B cell (primary cell): ENCODE data around the gene C14orf39. TPM values are rescaled to one million over a fixed set of nuclear protein-coding genes. Genes with fewer than 3 reads are reported as not detected.
A peak's percentile ranks its signal among the peaks of the same experiment; 100 is the strongest.

Experiments used
- ATAC-seq: fragments of 200-7000 bp; cut with Tn5 transposase; one replicate; pipeline ENCODE4 v1.10.0; 2021; ENCODE audit warnings: low read depth, mild to moderate bottlenecking, moderate number of reproducible peaks, moderate library complexity
- CTCF ChIA-PET: fragments of 350-600 bp; sonication (Branson Sonifier 250); formaldehyde crosslinking; loops from one replicate; lab custom pipeline; 2021; ENCODE audit warnings: antibody characterized with exemption, inconsistent platforms; lab: Charles Lee
- POLR2A ChIA-PET: fragments of 350-600 bp; sonication (Branson Sonifier 250); formaldehyde crosslinking; loops from one replicate; lab custom pipeline; 2021; ENCODE audit warnings: antibody characterized with exemption; lab: Charles Lee
- DNase-seq: peaks from one replicate; pipeline ENCODE4 v3.0.0; 2013
- H2AFZ ChIP-seq: 2 replicates; pipeline ENCODE4 v1.6.1; 2012; ENCODE audit warnings: mild to moderate bottlenecking, low read depth, low read length; ENCODE audit not compliant: insufficient read depth, poor library complexity, severe bottlenecking
- H3K27ac ChIP-seq, 2 donors: 1 replicate in 1 of 2; 2 replicates in 1 of 2; pipeline ENCODE4 v1.5.1; 2012 to 2013; ENCODE audit warnings: low read length in 2 of 2, mild to moderate bottlenecking in 2 of 2, moderate library complexity in 1 of 2
- H3K27me3 ChIP-seq, 4 experiments: fragments of 200-600 bp in 1 of 4; sonication (generic) in 1 of 4; replicated peaks in 1 of 4; 1 replicate in 2 of 4; 2 replicates in 2 of 4; pipeline versions ENCODE4 v1.6.1 to v1.7.0; 2013 to 2016; ENCODE audit warnings: low read length in 3 of 4, mild to moderate bottlenecking in 2 of 4, mixed read lengths in 1 of 4, moderate library complexity in 1 of 4; ENCODE audit not compliant: insufficient read depth in 4 of 4, control insufficient read depth in 3 of 4; ENCODE audit errors: control extremely low read depth in 1 of 4
- H3K36me3 ChIP-seq, 2 experiments: replicated peaks in 1 of 2; 1 replicate in 1 of 2; 2 replicates in 1 of 2; pipeline versions ENCODE4 v1.6.1 to v1.7.1; 2013; ENCODE audit warnings: low read length in 1 of 2; ENCODE audit not compliant: insufficient read depth in 2 of 2, control insufficient read depth in 1 of 2; ENCODE audit errors: control extremely low read depth in 1 of 2, extremely low read depth in 1 of 2
- H3K4me1 ChIP-seq, 2 donors: fragments of 200-600 bp in 1 of 2; sonication (generic) in 1 of 2; 1 replicate in 1 of 2; 2 replicates in 1 of 2; pipeline versions ENCODE4 v1.5.1 to v1.6.1; 2013 to 2017; ENCODE audit warnings: low read length in 2 of 2; ENCODE audit not compliant: control insufficient read depth in 2 of 2, insufficient read depth in 2 of 2
- H3K4me2 ChIP-seq: replicated peaks from 2 replicates; pipeline ENCODE3; 2012; ENCODE audit warnings: mild to moderate bottlenecking, low read depth, low read length; ENCODE audit not compliant: poor library complexity, severe bottlenecking
- H3K4me3 ChIP-seq, 5 experiments: fragments of 200-600 bp in 1 of 5; sonication (generic) in 1 of 5; 1 replicate in 3 of 5; 2 replicates in 2 of 5; pipeline versions ENCODE4 v1.5.1 to v1.7.0; 2011 to 2016; ENCODE audit warnings: low read length in 4 of 5, mild to moderate bottlenecking in 4 of 5, low read depth in 2 of 5, control low read depth in 1 of 5, moderate library complexity in 1 of 5; ENCODE audit not compliant: insufficient read depth in 1 of 5; ENCODE audit errors: control extremely low read depth in 1 of 5, extremely low read depth in 1 of 5
- H3K79me2 ChIP-seq: fragments of 200-600 bp; sonication (generic); one replicate; pipeline ENCODE4 v1.6.0; 2016; ENCODE audit warnings: low read length; ENCODE audit not compliant: control insufficient read depth, insufficient read depth
- H3K9ac ChIP-seq: fragments of 200-600 bp; sonication (generic); 2 replicates; pipeline ENCODE4 v1.6.1; 2017; ENCODE audit warnings: mild to moderate bottlenecking, low read length, moderate library complexity
- H3K9me3 ChIP-seq, 3 donors: one replicate each; pipeline versions ENCODE4 v1.6.1 to v1.7.1; 2013; ENCODE audit warnings: low read length in 2 of 3; ENCODE audit not compliant: control insufficient read depth in 2 of 3, insufficient read depth in 1 of 3; ENCODE audit errors: control extremely low read depth in 1 of 3
- H4K20me1 ChIP-seq: 2 replicates; pipeline ENCODE4 v1.6.0; 2012; ENCODE audit warnings: mild to moderate bottlenecking, low read length; ENCODE audit not compliant: insufficient read depth, control insufficient read depth, poor library complexity, severe bottlenecking
- H3K27ac Mint-ChIP-seq: one replicate; pipeline ENCODE4 v1.8.0; 2021; ENCODE audit warnings: mixed read lengths
- H3K27me3 Mint-ChIP-seq: one replicate; pipeline ENCODE4 v1.8.0; 2021; ENCODE audit warnings: mixed read lengths
- H3K4me1 Mint-ChIP-seq: one replicate; pipeline ENCODE4 v1.8.0; 2021; ENCODE audit warnings: mixed read lengths
- H3K4me3 Mint-ChIP-seq: one replicate; pipeline ENCODE4 v1.8.0; 2021; ENCODE audit warnings: mixed read lengths
- H3K9me3 Mint-ChIP-seq: one replicate; pipeline ENCODE4 v1.8.0; 2022; ENCODE audit warnings: mixed read lengths; ENCODE audit not compliant: insufficient read depth
- EZH2 ChIP-seq: IDR thresholded peaks from 2 replicates; pipeline ENCODE4 v1.6.1; 2012; ENCODE audit warnings: borderline replicate concordance, low read depth, mild to moderate bottlenecking, moderate library complexity, low read length; ENCODE audit not compliant: insufficient read depth, poor library complexity, severe bottlenecking
- WGBS: methylation state at CpG from one replicate; pipeline ENCODE4 v1.1.5; 2013; ENCODE audit warnings: missing lambda C conversion rate; ENCODE audit not compliant: insufficient coverage; 5-methylcytosine and 5-hydroxymethylcytosine counted together
- intact Hi-C: fragments of 100-400 bp; cut with micrococcal nuclease; formaldehyde crosslinking; loops from one replicate; pipeline ENCODE4 v1.10.0; 2022
- polyA plus RNA-seq: library from polyadenylated mRNA; depleted of rRNA; stranded (reverse); fragments of >200 nt; gene quantifications from 2 replicates; pipeline ENCODE4 v1.2.3, GENCODE V29; 2012
- total RNA-seq, 2 donors: library from RNA; stranded (reverse); fragments of 120-200 nt in 1 of 2; gene quantifications; 1 replicate in 1 of 2; 2 replicates in 1 of 2; pipeline versions ENCODE4 v1.2.3 to v1.2.4, GENCODE V29; 2013 to 2022
- TF ChIP-seq, protein P1 (sequence below): fragments of 200-600 bp; IDR thresholded peaks from one replicate; pipeline ENCODE4 v1.8.0; 2022; ENCODE audit warnings: antibody characterized with exemption, mild to moderate bottlenecking

C14orf39 gene
- total and polyA plus RNA-seq, 2 donors (not counting 1 experiment from before 2014, with no cell fraction given), result not detected

GRCh38 chr14:60514741-60515491 lies 29.1 kb upstream of the C14orf39 start:
- DNase-seq, result peak; percentile 30
- TF ChIP-seq, protein P1, sequence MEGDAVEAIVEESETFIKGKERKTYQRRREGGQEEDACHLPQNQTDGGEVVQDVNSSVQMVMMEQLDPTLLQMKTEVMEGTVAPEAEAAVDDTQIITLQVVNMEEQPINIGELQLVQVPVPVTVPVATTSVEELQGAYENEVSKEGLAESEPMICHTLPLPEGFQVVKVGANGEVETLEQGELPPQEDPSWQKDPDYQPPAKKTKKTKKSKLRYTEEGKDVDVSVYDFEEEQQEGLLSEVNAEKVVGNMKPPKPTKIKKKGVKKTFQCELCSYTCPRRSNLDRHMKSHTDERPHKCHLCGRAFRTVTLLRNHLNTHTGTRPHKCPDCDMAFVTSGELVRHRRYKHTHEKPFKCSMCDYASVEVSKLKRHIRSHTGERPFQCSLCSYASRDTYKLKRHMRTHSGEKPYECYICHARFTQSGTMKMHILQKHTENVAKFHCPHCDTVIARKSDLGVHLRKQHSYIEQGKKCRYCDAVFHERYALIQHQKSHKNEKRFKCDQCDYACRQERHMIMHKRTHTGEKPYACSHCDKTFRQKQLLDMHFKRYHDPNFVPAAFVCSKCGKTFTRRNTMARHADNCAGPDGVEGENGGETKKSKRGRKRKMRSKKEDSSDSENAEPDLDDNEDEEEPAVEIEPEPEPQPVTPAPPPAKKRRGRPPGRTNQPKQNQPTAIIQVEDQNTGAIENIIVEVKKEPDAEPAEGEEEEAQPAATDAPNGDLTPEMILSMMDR, result peak; percentile 40
- TF ChIP-seq EZH2, result no peak
- ChIA-PET CTCF (no interaction called here), POLR2A (no interaction called here)
- intact Hi-C loops, result loop anchor here (5.0 kb wide), 2 partner anchors 122 to 137 kb away; no protein-coding TSS in a partner anchor
- Mint-ChIP-seq H3K4me3 (peak overlapping the region; percentile 64), H3K27me3 (peaks cover 59% of the 10 kb centered on the region), H3K4me1 (peaks cover 19% of the 10 kb centered on the region), H3K9me3 (no peaks in the 10 kb centered on the region), H3K27ac (no peak overlapping the region)
- Histone ChIP-seq H3K9ac (no peak overlapping the region), H3K79me2 (no peaks in the 10 kb centered on the region), H3K9me3 (peaks cover 0 to 32% (median 2%) of the 10 kb centered on the region in 3 donors), H3K4me3 (peak overlapping the region in 3 of 5 experiments; percentile 7 to 36 (median 9)), H2AFZ (peak overlapping the region; percentile 54), H4K20me1 (no peaks in the 10 kb centered on the region), H3K4me2 (peak overlapping the region; percentile 68), H3K36me3 (no peaks in the 10 kb centered on the region), H3K27me3 (peaks cover 0 to 73% (median 62%) of the 10 kb centered on the region in 4 experiments), H3K27ac (no peak overlapping the region), H3K4me1 (peaks cover 25 to 38% of the 10 kb centered on the region in 2 donors)
- ATAC-seq, result no peak
- WGBS, result 8% methylated on average over 79 of the region's 79 CpGs

GRCh38 chr14:60514378-60514740 lies 28.5 kb upstream of the C14orf39 start:
- intact Hi-C loops, result loop anchor here (5.0 kb wide), 2 partner anchors 123 to 138 kb away; no protein-coding TSS in a partner anchor
- no CpG with 5 or more reads among the region's 10 CpGs for whole genome bisulfite sequencing

More at GRCh38 chr14:60514378-60514740, 28.5 kb upstream of the C14orf39 start:
- H3K27ac ChIP-seq, result no peak overlapping the region
- Mint-ChIP-seq H3K4me3 (peak overlapping the region; percentile 64), H3K27ac (no peak overlapping the region), H3K4me1 (peaks cover 19% of the 10 kb centered on the region), H3K27me3 (peaks cover 61% of the 10 kb centered on the region), H3K9me3 (no peaks in the 10 kb centered on the region)
- no peaks in the 10 kb centered on the region for H4K20me1 ChIP-seq
- ATAC-seq (no peak), DNase-seq (no peak)
- no peaks in the 10 kb centered on the region for H3K79me2 ChIP-seq
- H3K36me3 ChIP-seq, result no peaks in the 10 kb centered on the region
- POLR2A ChIA-PET, result no interaction called here
- peaks cover 0 to 37% (median 2%) of the 10 kb centered on the region in 3 donors for H3K9me3 ChIP-seq
- peaks cover 0 to 79% (median 66%) of the 10 kb centered on the region in 4 experiments for H3K27me3 ChIP-seq
- CTCF ChIA-PET, result no interaction called here
- H3K9ac ChIP-seq, result no peak overlapping the region
- no peak overlapping the region for H2AFZ ChIP-seq
- peak overlapping the region in 1 of 5 experiments; percentile 36 for H3K4me3 ChIP-seq
- peak overlapping the region; percentile 68 for H3K4me2 ChIP-seq
- TF ChIP-seq, protein P1, result no peak
- no peak for TF ChIP-seq EZH2
- peaks cover 31 to 44% of the 10 kb centered on the region in 2 donors for H3K4me1 ChIP-seq
